HepG2 (cell line): ENCODE measurements around the gene RBM12. TPM values are rescaled to one million over a fixed set of nuclear protein-coding genes. Genes with fewer than 3 reads are reported as not detected.

Source experiments
- BRCA1 ChIP-seq: sonication (generic); formaldehyde crosslinking; IDR thresholded peaks from 2 replicates; pipeline ENCODE4 v1.4.0; 2020; ENCODE audit warnings: missing genetic modification reagents
- DR1 ChIP-seq: sonication (generic); formaldehyde crosslinking; IDR thresholded peaks from 2 replicates; pipeline ENCODE4 v1.8.0; 2021; ENCODE audit warnings: mild to moderate bottlenecking, missing genetic modification reagents, inconsistent platforms
- ELF4 ChIP-seq: sonication (generic); formaldehyde crosslinking; IDR thresholded peaks from 2 replicates; pipeline ENCODE4 v1.5.0; 2020; ENCODE audit warnings: missing genetic modification reagents, mild to moderate bottlenecking, moderate library complexity, borderline replicate concordance
- MBD4 ChIP-seq: IDR thresholded peaks from 2 replicates; pipeline ENCODE4 v1.6.1; 2012; ENCODE audit warnings: low read length, inconsistent platforms, borderline replicate concordance
- MYNN ChIP-seq: sonication (generic); formaldehyde crosslinking; IDR thresholded peaks from 2 replicates; pipeline ENCODE4 v1.4.0; 2020; ENCODE audit warnings: mild to moderate bottlenecking, low read depth, missing genetic modification reagents
- POLR2AphosphoS5 ChIP-seq: IDR thresholded peaks from 2 replicates; pipeline ENCODE4 v1.6.1; 2012; ENCODE audit warnings: low read depth, low read length
- SALL1 ChIP-seq: sonication (generic); formaldehyde crosslinking; IDR thresholded peaks from 2 replicates; pipeline ENCODE4 v1.8.0; 2022; ENCODE audit warnings: mild to moderate bottlenecking, missing genetic modification reagents
- SMARCE1 ChIP-seq: fragments of 450-650 bp; IDR thresholded peaks from 2 replicates; pipeline ENCODE4 v1.6.1; 2017; ENCODE audit warnings: borderline replicate concordance
- TBL1XR1 ChIP-seq: fragments of 150-350 bp; IDR thresholded peaks from 2 replicates; pipeline ENCODE4 v1.6.1; 2014; ENCODE audit warnings: borderline replicate concordance, low read length; ENCODE audit not compliant: partially characterized antibody
- ZFX ChIP-seq: sonication (generic); formaldehyde crosslinking; IDR thresholded peaks from 2 replicates; pipeline ENCODE4 v1.4.0; 2020; ENCODE audit warnings: mild to moderate bottlenecking, low read depth, missing genetic modification reagents, moderate library complexity
- ZFY ChIP-seq: sonication (generic); formaldehyde crosslinking; IDR thresholded peaks from 2 replicates; pipeline ENCODE4 v1.4.0; 2020; ENCODE audit warnings: missing genetic modification reagents
- ZNF20 ChIP-seq: sonication (generic); formaldehyde crosslinking; IDR thresholded peaks from 2 replicates; pipeline ENCODE4 v1.4.0; 2020; ENCODE audit warnings: mild to moderate bottlenecking, moderate library complexity, missing genetic modification reagents
- ZNF329 ChIP-seq: sonication (generic); formaldehyde crosslinking; IDR thresholded peaks from 2 replicates; pipeline ENCODE4 v1.9.0; 2021; ENCODE audit warnings: low read depth, mild to moderate bottlenecking, missing genetic modification reagents
- ZNF337 ChIP-seq: sonication (generic); formaldehyde crosslinking; IDR thresholded peaks from 2 replicates; pipeline ENCODE4 v1.5.1; 2020; ENCODE audit warnings: missing genetic modification reagents, low read depth, mild to moderate bottlenecking, borderline replicate concordance
- ZNF530 ChIP-seq: sonication (generic); formaldehyde crosslinking; IDR thresholded peaks from 2 replicates; pipeline ENCODE4 v1.5.0; 2020; ENCODE audit warnings: low read depth, mild to moderate bottlenecking, missing genetic modification reagents
- ZNF605 ChIP-seq: sonication (generic); formaldehyde crosslinking; IDR thresholded peaks from 2 replicates; pipeline ENCODE4 v1.8.0; 2022; ENCODE audit warnings: mild to moderate bottlenecking, missing genetic modification reagents
- polyA plus RNA-seq, 8 experiments: library from polyadenylated mRNA; depleted of rRNA in 3 of 8; stranded (reverse) in 7 of 8; unstranded in 1 of 8; fragments of >200 nt; fragmentation: Illumina TruSeq in 4 of 8; extraction: Trizol in 4 of 8; gene quantifications; 2 replicates each; pipeline versions ENCODE4 v1.2.1 to v1.2.3, GENCODE V29; 2011 to 2016; ENCODE audit warnings: low read depth in 4 of 8, missing spikeins in 1 of 8, mixed read lengths in 1 of 8; ENCODE audit not compliant: insufficient read depth in 1 of 8
- total RNA-seq, 5 experiments: library from RNA; depleted of rRNA; stranded (reverse); fragments of >200 nt; fragmentation: Illumina TruSeq; extraction: Trizol; gene quantifications; 2 replicates each; pipeline ENCODE4 v1.2.3, GENCODE V29; 2016; ENCODE audit warnings: low read depth in 1 of 5
- TF ChIP-seq, protein P1 (sequence below): sonication (generic); formaldehyde crosslinking; IDR thresholded peaks from 2 replicates; pipeline ENCODE4 v1.8.1; 2023; ENCODE audit warnings: mild to moderate bottlenecking, missing genetic modification reagents
- TF ChIP-seq, protein P2 (sequence below): sonication (generic); formaldehyde crosslinking; IDR thresholded peaks from 2 replicates; pipeline ENCODE4 v1.8.0; 2022; ENCODE audit warnings: missing genetic modification reagents, mild to moderate bottlenecking, moderate library complexity, borderline replicate concordance
- TF ChIP-seq, protein P3 (sequence below): sonication (generic); formaldehyde crosslinking; IDR thresholded peaks from 2 replicates; pipeline ENCODE4 v1.8.0; 2022; ENCODE audit warnings: mild to moderate bottlenecking, missing genetic modification reagents, moderate library complexity
- TF ChIP-seq, protein P4 (sequence below): sonication (generic); formaldehyde crosslinking; IDR thresholded peaks from 2 replicates; pipeline ENCODE4 v1.4.0; 2020; ENCODE audit warnings: missing genetic modification reagents
- TF ChIP-seq, protein P5 (sequence below): sonication (generic); formaldehyde crosslinking; IDR thresholded peaks from 2 replicates; pipeline ENCODE4 v1.4.0; 2020; ENCODE audit warnings: missing genetic modification reagents, borderline replicate concordance
- TF ChIP-seq, protein P6 (sequence below): sonication (generic); formaldehyde crosslinking; IDR thresholded peaks from 2 replicates; pipeline ENCODE4 v1.4.0; 2020; ENCODE audit warnings: missing genetic modification reagents

RBM12 gene
- total and polyA plus RNA-seq, 2 of the 13 experiments (the other 11 are each of a cell fraction or from before 2014, with no cell fraction given), result 97.9 to 104 TPM

DNA sequence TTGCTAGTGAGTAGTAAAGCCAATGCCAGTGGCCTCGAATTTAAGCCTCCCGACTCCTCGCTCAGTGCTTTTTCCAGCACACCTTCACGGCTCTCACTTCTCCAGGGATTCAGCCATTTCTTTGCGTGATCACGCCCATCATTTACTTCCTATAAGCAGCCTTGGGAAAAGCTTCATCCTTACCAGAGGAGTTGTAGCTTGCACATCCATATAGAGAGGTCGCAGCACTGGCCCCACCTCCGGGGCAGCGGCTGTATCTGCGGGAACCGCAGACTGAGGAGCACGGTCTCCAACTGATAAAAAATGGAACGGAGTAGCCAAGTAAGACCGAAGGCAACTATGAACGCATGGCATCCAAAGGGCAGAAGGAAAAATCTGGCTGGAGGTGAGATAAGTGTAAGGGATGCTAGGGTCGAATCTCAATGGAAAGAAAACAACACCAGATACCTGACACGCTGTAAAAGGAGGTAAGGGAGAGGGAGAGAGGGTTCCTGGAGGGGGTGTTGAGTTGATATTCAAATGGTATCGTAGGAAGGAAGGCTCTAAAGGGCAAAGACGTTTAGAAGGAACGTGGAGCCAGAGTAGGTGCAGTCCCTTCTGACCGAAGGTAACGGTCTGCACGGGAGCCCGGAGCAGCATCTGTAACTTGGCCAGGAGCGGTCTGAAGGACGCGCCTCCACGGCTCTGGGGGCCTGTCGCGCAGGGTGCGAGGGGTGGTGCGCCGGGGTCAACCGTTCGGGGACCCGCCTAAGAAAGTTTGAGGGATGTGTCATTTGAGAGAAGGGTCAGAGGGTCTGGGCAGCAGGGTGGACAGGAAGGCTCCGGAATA lies 33.8 kb upstream of the RBM12 start (continued):
- TF ChIP-seq, protein P1, sequence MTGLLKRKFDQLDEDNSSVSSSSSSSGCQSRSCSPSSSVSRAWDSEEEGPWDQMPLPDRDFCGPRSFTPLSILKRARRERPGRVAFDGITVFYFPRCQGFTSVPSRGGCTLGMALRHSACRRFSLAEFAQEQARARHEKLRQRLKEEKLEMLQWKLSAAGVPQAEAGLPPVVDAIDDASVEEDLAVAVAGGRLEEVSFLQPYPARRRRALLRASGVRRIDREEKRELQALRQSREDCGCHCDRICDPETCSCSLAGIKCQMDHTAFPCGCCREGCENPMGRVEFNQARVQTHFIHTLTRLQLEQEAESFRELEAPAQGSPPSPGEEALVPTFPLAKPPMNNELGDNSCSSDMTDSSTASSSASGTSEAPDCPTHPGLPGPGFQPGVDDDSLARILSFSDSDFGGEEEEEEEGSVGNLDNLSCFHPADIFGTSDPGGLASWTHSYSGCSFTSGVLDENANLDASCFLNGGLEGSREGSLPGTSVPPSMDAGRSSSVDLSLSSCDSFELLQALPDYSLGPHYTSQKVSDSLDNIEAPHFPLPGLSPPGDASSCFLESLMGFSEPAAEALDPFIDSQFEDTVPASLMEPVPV, result no peak
- TF ChIP-seq SMARCE1 (no peak), SALL1 (peak; percentile 50), ZFY (CRISPR knock-in tag) (no peak), POLR2AphosphoS5 (no peak), ZNF20 (CRISPR knock-in tag) (no peak), MYNN (CRISPR knock-in tag) (no peak; the same call in 1 of the 2 replicates), ZNF329 (CRISPR knock-in tag) (no peak), ZNF337 (CRISPR knock-in tag) (no peak), ZFX (no peak), DR1 (CRISPR knock-in tag) (no peak), ELF4 (CRISPR knock-in tag) (no peak), MBD4 (no peak), ZNF530 (no peak), BRCA1 (no peak), TBL1XR1 (no peak), ZNF605 (no peak; the same call in 1 of the 2 replicates)
- TF ChIP-seq, protein P2, sequence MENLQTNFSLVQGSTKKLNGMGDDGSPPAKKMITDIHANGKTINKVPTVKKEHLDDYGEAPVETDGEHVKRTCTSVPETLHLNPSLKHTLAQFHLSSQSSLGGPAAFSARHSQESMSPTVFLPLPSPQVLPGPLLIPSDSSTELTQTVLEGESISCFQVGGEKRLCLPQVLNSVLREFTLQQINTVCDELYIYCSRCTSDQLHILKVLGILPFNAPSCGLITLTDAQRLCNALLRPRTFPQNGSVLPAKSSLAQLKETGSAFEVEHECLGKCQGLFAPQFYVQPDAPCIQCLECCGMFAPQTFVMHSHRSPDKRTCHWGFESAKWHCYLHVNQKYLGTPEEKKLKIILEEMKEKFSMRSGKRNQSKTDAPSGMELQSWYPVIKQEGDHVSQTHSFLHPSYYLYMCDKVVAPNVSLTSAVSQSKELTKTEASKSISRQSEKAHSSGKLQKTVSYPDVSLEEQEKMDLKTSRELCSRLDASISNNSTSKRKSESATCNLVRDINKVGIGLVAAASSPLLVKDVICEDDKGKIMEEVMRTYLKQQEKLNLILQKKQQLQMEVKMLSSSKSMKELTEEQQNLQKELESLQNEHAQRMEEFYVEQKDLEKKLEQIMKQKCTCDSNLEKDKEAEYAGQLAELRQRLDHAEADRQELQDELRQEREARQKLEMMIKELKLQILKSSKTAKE (CRISPR knock-in tag), result no peak
- TF ChIP-seq, protein P3, sequence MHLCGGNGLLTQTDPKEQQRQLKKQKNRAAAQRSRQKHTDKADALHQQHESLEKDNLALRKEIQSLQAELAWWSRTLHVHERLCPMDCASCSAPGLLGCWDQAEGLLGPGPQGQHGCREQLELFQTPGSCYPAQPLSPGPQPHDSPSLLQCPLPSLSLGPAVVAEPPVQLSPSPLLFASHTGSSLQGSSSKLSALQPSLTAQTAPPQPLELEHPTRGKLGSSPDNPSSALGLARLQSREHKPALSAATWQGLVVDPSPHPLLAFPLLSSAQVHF (CRISPR knock-in tag), result no peak; the same call in 1 of the 2 replicates
- TF ChIP-seq, protein P4, sequence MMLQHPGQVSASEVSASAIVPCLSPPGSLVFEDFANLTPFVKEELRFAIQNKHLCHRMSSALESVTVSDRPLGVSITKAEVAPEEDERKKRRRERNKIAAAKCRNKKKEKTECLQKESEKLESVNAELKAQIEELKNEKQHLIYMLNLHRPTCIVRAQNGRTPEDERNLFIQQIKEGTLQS (CRISPR knock-in tag), result no peak
- TF ChIP-seq, protein P5, sequence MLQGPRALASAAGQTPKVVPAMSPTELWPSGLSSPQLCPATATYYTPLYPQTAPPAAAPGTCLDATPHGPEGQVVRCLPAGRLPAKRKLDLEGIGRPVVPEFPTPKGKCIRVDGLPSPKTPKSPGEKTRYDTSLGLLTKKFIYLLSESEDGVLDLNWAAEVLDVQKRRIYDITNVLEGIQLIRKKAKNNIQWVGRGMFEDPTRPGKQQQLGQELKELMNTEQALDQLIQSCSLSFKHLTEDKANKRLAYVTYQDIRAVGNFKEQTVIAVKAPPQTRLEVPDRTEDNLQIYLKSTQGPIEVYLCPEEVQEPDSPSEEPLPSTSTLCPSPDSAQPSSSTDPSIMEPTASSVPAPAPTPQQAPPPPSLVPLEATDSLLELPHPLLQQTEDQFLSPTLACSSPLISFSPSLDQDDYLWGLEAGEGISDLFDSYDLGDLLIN (CRISPR knock-in tag), result no peak
- TF ChIP-seq, protein P6, sequence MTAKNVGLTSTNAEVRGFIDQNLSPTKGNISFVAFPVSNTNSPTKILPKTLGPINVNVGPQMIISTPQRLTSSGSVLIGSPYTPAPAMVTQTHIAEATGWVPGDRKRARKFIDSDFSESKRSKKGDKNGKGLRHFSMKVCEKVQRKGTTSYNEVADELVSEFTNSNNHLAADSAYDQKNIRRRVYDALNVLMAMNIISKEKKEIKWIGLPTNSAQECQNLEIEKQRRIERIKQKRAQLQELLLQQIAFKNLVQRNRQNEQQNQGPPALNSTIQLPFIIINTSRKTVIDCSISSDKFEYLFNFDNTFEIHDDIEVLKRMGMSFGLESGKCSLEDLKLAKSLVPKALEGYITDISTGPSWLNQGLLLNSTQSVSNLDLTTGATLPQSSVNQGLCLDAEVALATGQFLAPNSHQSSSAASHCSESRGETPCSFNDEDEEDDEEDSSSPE, result no peak
